Measurements from ENCODE around the gene RLN3. TPM values are rescaled to one million over a fixed set of nuclear protein-coding genes. Genes with fewer than 3 reads are reported as not detected.
A peak's percentile ranks its signal among the peaks of the same experiment; 100 is the strongest.

RLN3 gene
- total and polyA plus RNA-seq, 9 of the 15 experiments (the other 6 are each of a cell fraction or from before 2014, with no cell fraction given) = 0.31 to 1.2 (median 0.71) TPM; not detected in 6

DNA sequence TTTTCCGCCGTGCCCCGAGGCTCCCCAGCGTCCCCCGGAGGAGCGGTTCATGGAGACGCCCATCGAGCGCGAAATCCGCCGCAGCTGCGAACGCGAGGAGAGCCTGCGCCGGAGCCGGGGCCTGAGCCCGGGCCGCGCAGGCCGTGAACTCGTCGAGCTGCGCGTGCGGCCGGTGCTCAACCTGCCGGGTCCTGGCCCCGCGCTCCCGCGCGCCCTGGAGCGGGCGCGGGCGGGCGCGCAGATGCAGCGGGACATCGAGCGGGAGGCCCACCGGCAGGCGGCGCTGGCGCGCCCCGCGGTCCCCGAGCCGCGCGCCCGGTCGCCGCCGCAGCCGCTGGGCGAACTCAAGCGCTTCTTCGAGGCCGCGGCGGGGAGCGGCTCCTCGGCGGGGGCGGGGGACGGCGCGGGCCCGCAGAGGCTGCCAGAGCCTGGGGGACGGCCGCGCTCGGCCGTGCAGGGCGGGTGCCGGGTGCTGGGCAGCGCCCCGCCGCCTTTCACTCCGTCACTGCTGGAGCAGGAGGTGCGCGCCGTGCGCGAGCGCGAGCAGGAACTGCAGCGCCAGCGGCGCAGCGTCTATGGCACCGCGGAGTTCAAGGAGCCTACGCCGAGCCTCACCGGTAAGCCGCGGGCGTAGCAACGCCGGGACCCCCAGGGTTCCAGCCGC lies 45.4 kb downstream of the RLN3 start (continued):
- TF ChIP-seq, protein P1, sequence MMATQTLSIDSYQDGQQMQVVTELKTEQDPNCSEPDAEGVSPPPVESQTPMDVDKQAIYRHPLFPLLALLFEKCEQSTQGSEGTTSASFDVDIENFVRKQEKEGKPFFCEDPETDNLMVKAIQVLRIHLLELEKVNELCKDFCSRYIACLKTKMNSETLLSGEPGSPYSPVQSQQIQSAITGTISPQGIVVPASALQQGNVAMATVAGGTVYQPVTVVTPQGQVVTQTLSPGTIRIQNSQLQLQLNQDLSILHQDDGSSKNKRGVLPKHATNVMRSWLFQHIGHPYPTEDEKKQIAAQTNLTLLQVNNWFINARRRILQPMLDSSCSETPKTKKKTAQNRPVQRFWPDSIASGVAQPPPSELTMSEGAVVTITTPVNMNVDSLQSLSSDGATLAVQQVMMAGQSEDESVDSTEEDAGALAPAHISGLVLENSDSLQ (IDR thresholded peaks at IDR 0.05) = no peak
- TF ChIP-seq MEF2D (tag; conservative IDR thresholded peaks at IDR 0.05; ENCODE audit: low read depth) (no peak), ATF7 (IDR thresholded peaks at IDR 0.05) (peak; percentile 26; the same call in 1 of the 2 replicates), ILF3 (IDR thresholded peaks at IDR 0.05; ENCODE audit: borderline replicate concordance) (no peak), COPS2 (conservative IDR thresholded peaks at IDR 0.05) (no peak), U2AF2 (optimal IDR thresholded peaks at IDR 0.05; ENCODE audit: low read depth, low read length) (no peak), HNRNPUL1 (IDR thresholded peaks at IDR 0.05; ENCODE audit: low read length) (no peak), ZNF785 (CRISPR knock-in tag; IDR thresholded peaks at IDR 0.05) (no peak), ZNF444 (CRISPR knock-in tag; IDR thresholded peaks at IDR 0.05) (no peak), MYNN (IDR thresholded peaks at IDR 0.05) (no peak), MYNN (CRISPR knock-in tag; IDR thresholded peaks at IDR 0.05) (no peak), ZNF217 (CRISPR knock-in tag; IDR thresholded peaks at IDR 0.05) (no peak), KLF13 (tag; IDR thresholded peaks at IDR 0.05; ENCODE audit: borderline replicate concordance, low read depth) (no peak), ZNF57 (CRISPR knock-in tag; IDR thresholded peaks at IDR 0.05) (no peak), NR4A1 (CRISPR knock-in tag; IDR thresholded peaks at IDR 0.05) (no peak), NR4A1 (tag; IDR thresholded peaks at IDR 0.05) (peak; percentile 26; the same call in 1 of the 2 replicates), ETV1 (tag; conservative IDR thresholded peaks at IDR 0.05; ENCODE audit: low read depth) (no peak), TAF7 (tag; IDR thresholded peaks at IDR 0.05) (no peak), SRSF7 (optimal IDR thresholded peaks at IDR 0.05; ENCODE audit: low read depth, low read length) (no peak), RAD51 (IDR thresholded peaks at IDR 0.05; ENCODE audit: borderline replicate concordance, low read depth) (no peak), CREB1 (IDR thresholded peaks at IDR 0.05) (no peak; the same call in 1 of the 2 replicates), CREB1 (CRISPR knock-in tag; IDR thresholded peaks at IDR 0.05) (no peak), CBFB (CRISPR knock-in tag; IDR thresholded peaks at IDR 0.05) (no peak), PHF8 (IDR thresholded peaks at IDR 0.05; ENCODE audit: borderline replicate concordance, low read length) (peak; percentile 52; the same call in 1 of the 2 replicates)
- TF ChIP-seq, protein P2, sequence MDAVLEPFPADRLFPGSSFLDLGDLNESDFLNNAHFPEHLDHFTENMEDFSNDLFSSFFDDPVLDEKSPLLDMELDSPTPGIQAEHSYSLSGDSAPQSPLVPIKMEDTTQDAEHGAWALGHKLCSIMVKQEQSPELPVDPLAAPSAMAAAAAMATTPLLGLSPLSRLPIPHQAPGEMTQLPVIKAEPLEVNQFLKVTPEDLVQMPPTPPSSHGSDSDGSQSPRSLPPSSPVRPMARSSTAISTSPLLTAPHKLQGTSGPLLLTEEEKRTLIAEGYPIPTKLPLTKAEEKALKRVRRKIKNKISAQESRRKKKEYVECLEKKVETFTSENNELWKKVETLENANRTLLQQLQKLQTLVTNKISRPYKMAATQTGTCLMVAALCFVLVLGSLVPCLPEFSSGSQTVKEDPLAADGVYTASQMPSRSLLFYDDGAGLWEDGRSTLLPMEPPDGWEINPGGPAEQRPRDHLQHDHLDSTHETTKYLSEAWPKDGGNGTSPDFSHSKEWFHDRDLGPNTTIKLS (IDR thresholded peaks at IDR 0.05; ENCODE audit: borderline replicate concordance, low read depth) = no peak
- TF ChIP-seq, protein P3, sequence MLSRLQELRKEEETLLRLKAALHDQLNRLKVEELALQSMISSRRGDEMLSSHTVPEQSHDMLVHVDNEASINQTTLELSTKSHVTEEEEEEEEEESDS (CRISPR knock-in tag; IDR thresholded peaks at IDR 0.05) = no peak
- TF ChIP-seq, protein P4, sequence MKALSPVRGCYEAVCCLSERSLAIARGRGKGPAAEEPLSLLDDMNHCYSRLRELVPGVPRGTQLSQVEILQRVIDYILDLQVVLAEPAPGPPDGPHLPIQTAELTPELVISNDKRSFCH (CRISPR knock-in tag; IDR thresholded peaks at IDR 0.05) = no peak
- TF ChIP-seq, protein P4 (tag; IDR thresholded peaks at IDR 0.05) = no peak
- TF ChIP-seq, protein P5, sequence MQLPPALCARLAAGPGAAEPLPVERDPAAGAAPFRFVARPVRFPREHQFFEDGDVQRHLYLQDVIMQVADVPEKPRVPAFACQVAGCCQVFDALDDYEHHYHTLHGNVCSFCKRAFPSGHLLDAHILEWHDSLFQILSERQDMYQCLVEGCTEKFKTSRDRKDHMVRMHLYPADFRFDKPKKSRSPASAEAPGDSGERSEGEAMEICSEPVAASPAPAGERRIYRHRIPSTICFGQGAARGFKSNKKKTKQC (CRISPR knock-in tag; IDR thresholded peaks at IDR 0.05) = no peak

All from K562 (cell line).